ENCODE measurements around the gene BRWD1.

GRCh38 chr21:39232861-39233291, 80.6 kb downstream of the BRWD1 start:
- TF ChIP-seq, protein P1, sequence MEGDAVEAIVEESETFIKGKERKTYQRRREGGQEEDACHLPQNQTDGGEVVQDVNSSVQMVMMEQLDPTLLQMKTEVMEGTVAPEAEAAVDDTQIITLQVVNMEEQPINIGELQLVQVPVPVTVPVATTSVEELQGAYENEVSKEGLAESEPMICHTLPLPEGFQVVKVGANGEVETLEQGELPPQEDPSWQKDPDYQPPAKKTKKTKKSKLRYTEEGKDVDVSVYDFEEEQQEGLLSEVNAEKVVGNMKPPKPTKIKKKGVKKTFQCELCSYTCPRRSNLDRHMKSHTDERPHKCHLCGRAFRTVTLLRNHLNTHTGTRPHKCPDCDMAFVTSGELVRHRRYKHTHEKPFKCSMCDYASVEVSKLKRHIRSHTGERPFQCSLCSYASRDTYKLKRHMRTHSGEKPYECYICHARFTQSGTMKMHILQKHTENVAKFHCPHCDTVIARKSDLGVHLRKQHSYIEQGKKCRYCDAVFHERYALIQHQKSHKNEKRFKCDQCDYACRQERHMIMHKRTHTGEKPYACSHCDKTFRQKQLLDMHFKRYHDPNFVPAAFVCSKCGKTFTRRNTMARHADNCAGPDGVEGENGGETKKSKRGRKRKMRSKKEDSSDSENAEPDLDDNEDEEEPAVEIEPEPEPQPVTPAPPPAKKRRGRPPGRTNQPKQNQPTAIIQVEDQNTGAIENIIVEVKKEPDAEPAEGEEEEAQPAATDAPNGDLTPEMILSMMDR (IDR thresholded peaks at IDR 0.05): no peak
- TF ChIP-seq POLR2A (IDR thresholded peaks at IDR 0.05): no peak
